Measurements from ENCODE around the gene EDEM3.
"Not testable (repeated sequence)": the region's sequence is repeated elsewhere in the genome, so short reads cannot be mapped to it uniquely, and the experiment has no call there.

Gene EDEM3

DNA sequence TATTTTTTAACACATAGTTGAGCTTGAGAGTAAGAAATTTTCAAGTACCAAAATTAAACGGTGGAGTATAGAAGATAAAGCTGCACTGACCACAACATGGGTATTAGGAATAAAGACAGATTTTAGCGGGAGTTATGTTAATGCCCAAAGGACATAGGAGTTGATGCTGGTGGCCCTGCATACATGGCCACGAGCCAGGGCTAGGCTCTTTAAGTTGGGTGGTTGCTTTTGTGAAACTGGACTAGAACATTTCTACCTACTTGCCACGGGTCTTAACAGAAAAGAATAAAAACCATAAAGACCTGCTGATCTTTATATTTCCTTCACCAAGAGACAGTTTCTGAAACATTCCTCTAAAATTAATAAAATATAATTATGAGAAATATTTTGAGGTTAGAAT, 14.9 kb downstream of the EDEM3 start:
- DNase-seq (ENCODE audit: low read depth in 1 of 2, low spot score in 1 of 2), result no peak

DNA sequence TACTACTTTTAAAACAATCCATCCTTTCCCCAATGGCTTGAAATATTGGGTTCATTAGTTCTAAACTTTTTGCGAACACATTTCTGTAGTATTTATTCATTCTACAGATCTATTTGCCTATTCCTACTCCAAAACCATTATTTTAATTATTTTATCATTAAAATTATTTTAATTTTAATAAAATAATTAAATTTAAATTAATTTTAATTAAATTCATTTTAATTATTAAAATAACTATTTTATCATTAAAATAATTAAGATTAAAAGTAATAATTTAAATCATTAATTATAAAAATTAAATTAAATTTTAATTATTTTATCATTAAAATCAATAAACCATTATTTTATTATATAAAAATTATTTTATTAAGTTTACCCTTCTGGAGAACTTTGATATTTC, 15.6 kb downstream of the EDEM3 start:
- no peak for DNase-seq (ENCODE audit: low read depth in 1 of 2, low spot score in 1 of 2)

DNA sequence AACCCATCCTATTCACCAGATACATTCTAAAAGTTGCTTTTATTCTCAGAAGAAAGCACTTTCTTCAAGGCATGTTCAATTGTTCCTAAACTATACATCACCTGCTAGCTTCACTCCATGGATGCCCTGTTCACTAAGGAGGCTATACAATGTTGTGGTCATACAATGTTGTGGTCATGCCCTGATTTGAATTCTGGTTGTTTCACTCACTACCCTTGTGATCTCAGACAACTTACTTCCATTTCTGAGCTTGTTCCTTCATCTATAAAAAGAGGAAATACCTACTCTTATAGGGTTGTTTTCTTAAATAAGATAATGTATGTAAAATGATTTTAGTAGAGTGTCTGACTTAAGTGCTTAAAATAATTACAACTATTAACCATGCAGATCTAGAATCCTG, 19.7 kb downstream of the EDEM3 start:
- DNase-seq (ENCODE audit: low read depth in 1 of 2, low spot score in 1 of 2), result no peak

DNA sequence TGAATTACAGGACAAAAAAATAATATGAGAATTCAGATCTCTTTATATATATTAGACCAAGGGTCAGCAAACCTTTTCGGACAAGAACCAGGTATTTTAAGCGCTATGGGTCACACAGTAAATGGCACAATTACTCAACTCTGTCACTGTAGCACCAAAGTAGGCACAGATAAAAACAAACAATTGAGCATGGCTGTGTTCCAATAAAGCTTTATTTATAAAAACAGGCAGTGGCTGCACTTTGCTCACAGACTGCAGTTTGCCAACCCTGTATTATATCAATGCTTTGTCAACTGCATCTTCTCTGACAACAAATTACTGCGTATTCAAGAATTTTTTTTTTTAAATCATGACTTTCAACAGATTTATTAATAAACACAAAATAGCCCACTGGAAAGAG, 29.8 kb downstream of the EDEM3 start:
- no peak for DNase-seq (ENCODE audit: low read depth in 1 of 2, low spot score in 1 of 2)

DNA sequence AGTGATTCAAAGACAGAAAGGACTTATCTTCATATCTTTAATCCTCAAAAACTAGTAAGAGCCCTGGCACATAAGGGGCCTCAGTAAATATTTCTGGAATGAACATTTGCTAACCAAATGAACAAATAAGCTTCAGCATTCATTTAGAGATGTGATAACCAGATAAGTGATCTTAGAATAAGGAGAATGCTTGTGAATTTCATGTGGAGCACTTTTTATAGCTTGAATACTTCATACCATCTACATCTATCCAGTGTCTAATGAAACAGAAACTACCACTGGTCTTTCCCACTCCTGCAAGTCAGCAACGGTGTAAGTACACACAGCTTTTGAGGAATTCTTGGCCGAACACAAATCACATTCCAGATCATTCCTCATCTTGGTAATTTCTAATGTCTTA, 38.5 kb downstream of the EDEM3 start:
- DNase-seq (ENCODE audit: low read depth in 1 of 2, low spot score in 1 of 2), result no peak

DNA sequence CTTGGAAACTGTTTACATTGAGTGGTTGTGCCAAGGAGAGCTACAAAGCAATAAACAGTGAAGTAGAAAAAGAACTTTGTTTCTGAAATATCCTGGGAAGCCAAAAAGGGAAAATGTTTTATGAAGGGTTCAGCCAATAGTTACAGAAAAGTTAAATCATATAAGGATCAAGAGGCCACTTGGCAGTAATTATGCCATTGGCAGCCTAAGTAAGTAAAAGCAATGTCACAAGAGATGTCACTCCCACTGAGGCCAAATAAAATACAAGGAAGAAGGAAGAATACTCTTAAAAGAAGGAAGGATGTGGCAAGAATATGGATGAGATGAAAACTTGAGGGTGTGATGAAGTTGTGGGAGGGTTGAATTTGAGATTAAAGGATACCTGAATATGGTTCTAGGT, 45.2 kb downstream of the EDEM3 start:
- DNase-seq (ENCODE audit: low read depth in 1 of 2, low spot score in 1 of 2), result no peak

DNA sequence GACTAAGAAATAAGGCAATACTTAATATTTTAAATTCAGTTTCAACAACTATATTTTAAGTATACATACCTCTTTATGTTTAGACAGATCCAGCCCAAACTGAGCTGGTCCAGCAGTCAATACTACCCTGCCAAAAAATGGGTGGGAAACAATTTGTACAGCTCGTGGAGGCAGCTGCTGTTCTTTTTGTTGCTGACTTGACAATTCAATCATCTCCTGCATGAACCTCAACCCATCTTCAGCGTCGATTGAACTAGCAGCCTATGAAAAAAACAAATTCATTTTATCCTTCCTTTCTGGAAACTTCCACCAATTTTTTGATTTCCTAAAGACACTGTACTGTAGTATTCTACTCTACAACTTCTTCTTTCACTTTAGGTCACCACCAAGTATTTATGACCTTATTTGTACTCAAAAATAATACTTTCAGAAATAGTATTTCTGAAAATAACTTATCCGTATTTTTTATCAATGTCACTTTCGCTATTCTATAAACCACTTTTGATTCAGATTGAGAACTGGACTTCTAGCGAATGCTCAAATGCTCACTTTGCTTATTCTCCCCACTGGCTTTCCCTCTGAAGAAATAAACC, 46.5 kb downstream of the EDEM3 start:
- DNase-seq (ENCODE audit: low read depth in 1 of 2, low spot score in 1 of 2), result no peak

DNA sequence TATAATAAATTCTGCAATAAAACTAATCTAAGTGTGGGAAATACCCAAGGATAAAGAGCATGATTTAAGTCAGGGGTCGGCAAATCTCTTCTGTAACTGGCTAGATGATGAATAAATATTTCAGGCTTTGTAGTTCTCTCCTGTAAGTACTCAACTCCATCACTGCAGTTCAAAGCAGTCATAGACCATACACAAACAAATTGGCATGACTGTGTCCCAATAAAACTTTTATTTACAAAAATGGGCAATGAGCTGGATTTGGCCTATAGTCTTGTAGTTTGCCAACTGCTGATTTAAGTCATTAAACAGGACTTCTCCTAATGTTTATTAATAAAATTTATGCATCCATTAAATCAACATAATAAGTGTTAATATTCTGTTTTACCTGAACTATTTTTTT, 49.4 kb downstream of the EDEM3 start:
- no peak for DNase-seq (ENCODE audit: low read depth in 1 of 2, low spot score in 1 of 2)

DNA sequence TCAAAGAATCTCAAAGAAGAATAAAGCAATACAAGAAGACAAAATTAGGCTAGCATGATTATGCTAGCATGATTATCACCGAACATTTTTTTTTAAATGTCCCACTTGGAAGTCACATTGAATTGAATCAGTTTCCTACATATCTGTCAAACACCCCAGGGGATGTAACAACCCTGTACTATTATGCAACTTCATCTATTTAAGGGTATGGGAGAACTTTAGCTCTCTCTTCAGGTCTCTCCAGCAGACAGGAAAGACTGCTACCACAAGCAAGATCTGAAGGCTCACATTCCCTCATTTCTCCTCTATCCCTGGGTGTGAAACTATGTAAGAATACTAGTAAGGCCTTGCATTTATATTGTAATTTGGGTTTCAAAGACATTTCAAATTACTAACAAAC, 52.8 kb downstream of the EDEM3 start:
- no peak for DNase-seq (ENCODE audit: low read depth in 1 of 2, low spot score in 1 of 2)

DNA sequence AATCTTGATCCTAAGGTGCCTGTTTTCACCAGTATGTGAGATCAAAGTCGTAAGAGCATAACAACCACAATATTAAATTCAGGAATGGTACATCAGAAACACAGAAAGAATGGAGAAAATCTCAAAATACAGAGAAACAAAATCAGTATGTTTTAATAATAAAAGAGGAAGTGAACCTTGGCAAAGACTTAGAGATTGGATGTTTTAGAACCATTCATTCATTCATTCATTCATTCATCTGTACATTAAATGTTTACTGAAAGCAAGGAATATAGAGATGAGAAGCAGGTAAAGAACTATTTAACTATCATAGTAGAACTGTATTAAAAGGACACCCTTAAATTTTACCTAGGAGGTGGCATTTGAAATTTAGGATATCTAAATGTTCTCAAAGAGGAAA, 55.7 kb downstream of the EDEM3 start:
- no peak for DNase-seq (ENCODE audit: low read depth in 1 of 2, low spot score in 1 of 2)

DNA sequence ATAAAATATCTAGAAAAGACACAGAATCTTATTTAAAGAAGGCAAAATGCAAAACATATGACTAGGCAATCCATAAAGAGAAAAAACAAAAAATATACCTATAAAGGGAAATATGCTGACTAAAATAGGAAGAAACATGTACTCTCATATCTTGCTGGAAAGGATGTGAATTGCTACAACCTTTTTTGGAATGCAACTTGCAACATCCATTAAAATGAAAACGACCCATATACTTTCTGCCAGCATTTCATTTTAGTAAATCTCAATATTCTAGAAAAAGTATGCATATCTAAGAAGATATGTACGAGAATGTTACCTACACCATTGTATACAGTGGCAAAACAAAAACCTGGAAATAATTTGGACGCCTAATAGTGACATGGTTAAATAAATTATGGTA, 56.6 kb downstream of the EDEM3 start:
- DNase-seq (ENCODE audit: low read depth in 1 of 2, low spot score in 1 of 2), result no peak

DNA sequence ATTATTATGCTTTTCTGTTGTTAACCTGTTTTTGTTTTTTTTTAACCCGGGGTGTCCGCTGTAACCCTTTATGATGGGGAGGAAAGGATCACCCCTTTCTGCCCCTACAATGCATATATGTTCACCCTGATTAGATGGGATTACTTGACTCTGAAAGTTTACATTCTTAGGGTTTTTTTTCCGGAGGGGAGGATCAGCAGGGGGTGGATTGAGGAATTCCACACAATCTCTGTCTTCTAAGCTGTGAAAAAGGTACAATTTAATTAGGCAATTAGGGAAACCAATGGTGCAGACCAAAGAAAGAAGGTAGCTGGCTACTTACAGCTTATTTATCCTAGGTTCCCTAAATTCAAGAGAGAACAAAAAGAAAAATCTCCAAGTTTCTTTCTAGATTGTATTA, 58.3 kb downstream of the EDEM3 start:
- DNase-seq (ENCODE audit: low read depth in 1 of 2, low spot score in 1 of 2), result no peak

DNA sequence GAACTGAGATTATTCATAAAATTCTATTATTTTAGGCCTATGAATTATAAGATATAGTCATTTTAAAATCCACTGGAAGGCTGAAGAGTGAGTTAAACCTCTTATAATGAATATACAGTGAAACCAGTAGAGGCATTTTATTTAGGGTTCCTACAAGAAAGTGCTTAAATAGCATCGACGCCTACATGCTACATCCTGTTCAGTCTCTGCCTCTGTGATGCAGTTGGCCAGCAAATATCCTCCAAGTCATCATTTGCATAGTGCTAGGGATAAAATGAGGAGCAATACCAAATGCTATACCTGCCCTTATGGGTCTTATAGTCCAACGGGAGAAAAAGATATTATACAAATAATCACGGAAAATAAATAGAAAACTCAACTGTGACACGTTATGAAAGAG, 59.6 kb downstream of the EDEM3 start:
- DNase-seq (ENCODE audit: low read depth in 1 of 2, low spot score in 1 of 2), result no peak

DNA sequence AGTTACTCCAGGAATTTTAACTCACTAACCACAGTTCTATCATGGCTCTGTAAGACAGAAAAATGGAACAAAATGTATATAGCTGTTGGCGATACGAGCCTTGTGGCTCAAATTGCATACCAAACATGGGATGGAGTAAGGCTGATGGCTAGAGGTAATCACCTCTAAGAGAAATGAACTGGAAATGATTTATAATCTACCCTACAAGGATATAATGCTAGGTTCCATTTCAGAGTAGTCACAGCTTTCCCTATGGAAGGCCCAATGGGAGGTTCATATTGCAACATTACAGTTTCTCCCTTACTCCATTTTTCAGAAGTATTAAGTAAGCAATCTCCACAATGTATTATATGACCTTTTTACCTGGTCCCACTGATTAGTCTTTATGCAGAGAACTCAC, 61.6 kb downstream of the EDEM3 start:
- no peak for DNase-seq (ENCODE audit: low read depth in 1 of 2, low spot score in 1 of 2)

DNA sequence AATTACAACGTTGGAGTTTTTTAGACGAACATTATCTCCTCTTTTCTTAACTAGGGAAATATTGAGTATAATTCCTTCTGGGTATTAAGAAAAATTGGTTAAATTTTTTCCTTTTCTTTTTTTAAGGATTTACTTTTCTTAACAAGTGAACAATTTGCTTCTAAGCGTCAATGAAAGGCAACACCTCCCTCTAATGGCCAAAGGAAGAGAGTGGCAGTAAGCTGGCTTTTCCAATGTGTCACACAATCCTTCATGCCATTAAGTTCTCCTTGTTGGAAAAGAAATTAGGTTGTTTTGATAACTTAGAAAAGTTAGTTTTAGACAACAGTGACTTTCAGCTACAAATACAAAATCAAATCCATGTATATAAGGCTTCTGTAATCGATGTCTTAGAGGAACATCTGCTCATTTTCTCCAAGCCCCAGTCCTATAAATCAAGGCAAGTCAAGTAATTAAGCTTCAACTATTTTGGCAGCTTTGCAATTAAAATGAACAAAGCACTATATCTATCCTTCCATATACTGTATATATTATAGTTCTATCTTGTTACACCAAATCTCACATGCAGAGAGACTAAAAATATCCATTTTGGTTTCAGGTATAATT, 62.8 kb downstream of the EDEM3 start:
- no peak for DNase-seq (ENCODE audit: low read depth in 1 of 2, low spot score in 1 of 2)

DNA sequence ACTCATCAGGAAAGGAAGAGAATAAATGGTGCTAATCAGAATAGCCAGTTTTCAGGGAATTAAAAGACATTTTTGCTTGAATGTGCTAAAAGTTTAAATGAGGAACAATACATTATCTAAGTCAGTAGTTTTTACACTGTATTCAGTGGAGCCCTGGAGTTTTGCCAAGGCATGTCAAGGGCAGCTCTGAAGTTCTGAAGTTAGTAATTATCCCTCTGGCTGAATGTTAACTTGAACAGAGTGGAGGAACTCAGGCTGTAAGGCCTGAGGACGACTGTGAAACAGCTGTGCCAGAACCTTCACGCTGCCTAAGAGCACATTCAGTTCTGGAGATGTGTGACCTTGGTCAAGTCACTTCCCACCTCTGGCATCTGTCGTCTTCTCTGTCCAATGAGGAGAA, 68.1 kb downstream of the EDEM3 start:
- DNase-seq (ENCODE audit: low read depth in 1 of 2, low spot score in 1 of 2), result no peak

DNA sequence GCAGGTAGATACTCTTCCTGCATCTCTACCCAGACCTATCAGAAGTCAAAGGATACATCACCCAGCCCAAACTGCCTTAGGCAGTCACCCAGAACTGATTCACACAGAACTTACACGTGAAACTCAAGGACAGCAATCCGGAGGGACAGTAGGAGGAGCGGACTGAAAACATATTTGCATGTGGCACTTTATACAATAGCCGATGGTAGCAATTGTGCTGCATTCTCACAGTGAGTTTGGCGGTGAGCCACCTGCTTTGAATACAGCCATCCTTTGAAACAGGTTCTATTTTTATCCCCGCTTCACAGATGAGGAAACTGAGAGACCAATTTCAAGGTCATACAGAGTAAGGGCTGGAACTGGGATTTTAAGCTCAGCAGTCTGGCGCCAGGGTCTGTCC, 69.5 kb downstream of the EDEM3 start:
- no peak for DNase-seq (ENCODE audit: low read depth in 1 of 2, low spot score in 1 of 2)

DNA sequence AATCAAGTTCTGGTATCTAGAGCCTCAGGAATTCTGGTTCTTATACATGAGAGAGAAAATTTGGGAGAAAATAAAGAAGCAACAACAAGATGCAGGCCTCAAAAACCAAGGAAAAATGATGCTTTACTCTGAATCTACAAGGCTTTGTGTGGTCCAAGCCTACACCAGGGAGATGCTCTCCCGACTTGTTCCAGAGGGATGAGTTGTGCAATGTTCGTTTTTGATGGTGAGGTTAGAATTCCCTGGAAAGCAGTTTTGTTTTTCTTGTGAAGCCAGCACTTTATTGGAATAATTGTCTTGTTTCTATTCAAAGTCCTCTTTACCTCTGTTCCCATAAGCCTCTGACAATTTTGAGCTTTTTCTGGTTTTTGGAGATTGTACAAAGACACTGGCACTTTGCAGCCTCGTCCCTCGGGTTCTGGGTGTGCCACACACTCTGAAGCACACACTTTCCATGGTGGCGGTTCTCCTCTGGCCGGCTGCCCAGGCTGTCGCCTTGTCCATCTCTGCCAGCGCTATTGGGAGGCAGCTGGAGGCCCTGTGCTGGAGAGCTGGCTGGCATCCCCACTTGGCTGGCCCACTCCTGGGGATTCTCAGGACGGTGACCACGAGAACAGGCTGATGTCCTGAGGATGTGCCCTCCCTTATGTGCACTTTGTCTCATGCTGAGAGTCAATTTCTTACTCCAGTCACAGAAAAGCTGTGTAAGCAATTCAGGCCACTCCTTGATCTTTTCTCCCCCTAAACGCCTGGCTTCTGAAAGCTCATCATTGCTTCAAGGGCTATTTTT, 70.2 kb downstream of the EDEM3 start:
- DNase-seq (ENCODE audit: low read depth in 1 of 2, low spot score in 1 of 2), result no peak

DNA sequence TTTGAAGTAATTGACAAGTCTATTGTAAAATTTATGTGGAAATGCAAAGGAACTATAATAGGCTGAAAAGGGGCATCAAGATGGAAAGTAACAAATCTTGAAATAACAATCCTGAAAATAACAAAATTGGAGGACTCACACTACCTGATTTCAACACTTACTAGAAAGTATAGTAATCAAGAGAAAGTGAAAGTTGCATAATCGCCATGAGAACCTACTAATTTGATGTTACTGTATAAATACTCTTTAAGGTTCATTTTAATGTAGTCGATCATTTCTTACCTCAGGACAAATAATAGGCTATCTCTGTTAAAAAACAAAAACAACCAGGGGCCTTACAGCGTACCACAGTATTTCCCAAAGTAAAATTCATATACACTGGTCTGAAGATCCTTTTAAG, 71.7 kb downstream of the EDEM3 start:
- DNase-seq (ENCODE audit: low read depth in 1 of 2, low spot score in 1 of 2), result no peak

DNA sequence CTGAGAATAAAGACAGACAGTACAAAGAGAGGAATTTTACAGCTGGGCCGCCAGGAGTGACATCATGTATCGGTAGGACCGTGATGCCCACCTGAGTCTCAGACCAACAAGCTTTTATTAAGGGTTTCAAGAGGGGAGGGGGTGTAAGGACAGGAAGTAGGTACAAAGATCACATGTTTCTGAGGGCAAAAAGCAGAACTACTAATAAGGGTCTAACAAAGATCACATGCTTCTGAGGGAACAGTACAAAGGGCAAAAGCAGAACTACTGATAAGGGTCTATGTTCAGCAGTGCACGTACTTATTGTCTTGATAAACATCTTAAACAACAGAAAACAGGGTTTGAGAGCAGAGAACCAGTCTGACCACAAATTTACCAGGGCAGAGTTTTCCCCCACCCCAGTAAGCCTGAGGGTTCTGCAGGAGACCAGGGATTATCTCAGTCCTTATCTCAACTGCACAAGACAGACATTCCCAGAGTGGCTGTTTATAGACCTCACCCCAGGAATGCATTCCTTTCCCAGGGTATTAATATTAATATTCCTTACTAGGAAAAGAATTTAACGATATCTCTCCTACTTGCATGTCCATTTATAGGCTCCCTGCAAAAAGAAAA, 73.9 kb downstream of the EDEM3 start:
- DNase-seq (ENCODE audit: low read depth in 1 of 2, low spot score in 1 of 2), result not testable (repeated sequence)

DNA sequence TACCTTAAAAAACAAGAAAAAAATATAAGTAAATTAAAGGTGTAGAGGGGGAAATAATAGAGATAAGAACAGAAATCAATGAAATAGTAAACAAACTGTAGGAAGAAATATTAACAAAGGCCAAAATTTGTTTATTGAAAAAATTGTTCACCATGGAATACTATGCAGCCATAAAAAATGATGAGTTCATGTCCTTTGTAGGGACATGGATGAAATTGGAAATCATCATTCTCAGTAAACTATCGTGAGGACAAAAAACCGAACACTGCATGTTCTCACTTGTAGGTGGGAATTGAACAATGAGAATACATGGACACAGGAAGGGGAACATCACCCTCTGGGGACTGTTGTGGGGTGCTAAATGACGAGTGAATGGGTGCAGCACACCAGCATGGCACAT, 75.2 kb downstream of the EDEM3 start:
- not testable (repeated sequence) for DNase-seq (ENCODE audit: low read depth in 1 of 2, low spot score in 1 of 2)

DNA sequence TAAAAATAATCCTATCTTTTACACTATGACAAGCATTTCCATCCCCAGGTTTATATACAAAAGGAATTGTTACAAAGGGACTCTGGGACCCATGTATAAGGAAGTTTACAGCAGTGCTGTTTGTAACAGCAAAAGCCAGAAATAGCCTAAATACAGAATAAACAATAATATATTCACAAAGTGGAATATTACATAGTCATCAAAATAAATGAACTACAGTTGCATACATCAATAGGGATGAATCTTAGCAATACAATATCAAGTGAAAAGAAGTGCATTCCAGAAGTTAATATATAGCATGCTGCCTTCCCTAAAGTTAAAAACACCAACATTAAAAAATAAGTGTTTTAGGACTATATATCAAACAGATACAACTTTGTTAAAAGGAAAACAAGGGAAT, 77.3 kb downstream of the EDEM3 start:
- no peak for DNase-seq (ENCODE audit: low read depth in 1 of 2, low spot score in 1 of 2)

All from stimulated activated CD4-positive, alpha-beta T cell treated with anti-CD3 and anti-CD28 coated beads, Interleukin-15, amount 100 ng/mL, for 1 hour (primary cell).